A673 (cell line): ENCODE data around the gene LRRC1. TPM values are rescaled to one million over a fixed set of nuclear protein-coding genes. Genes with fewer than 3 reads are reported as not detected.

Experiments used
- Bru-seq: library from RNA; stranded (reverse); fragments of 400-500 nt; gene quantifications from one replicate; lab custom pipeline; 2021; lab: Mats Ljungman, UMichigan
- BruChase-seq, 2 experiments: library from RNA; stranded (reverse); fragments of 400-500 nt; gene quantifications; one replicate each; lab custom pipeline; 2021; lab: Mats Ljungman, UMichigan
- BruUV-seq: library from RNA; stranded (reverse); fragments of 400-500 nt; replicated peaks from 2 replicates; lab custom pipeline; 2021; lab: Mats Ljungman, UMichigan
- CTCF ChIA-PET: fragments of 300-600 bp; sonication (Branson Sonifier 250); formaldehyde crosslinking; loops from one replicate; lab custom pipeline; 2022; ENCODE audit warnings: antibody characterized with exemption; lab: Charles Lee
- POLR2A ChIA-PET: fragments of 300-600 bp; sonication (Branson Sonifier 250); formaldehyde crosslinking; loops from one replicate; lab custom pipeline; 2022; ENCODE audit warnings: antibody characterized with exemption; ENCODE audit not compliant: low non-redundant PET; lab: Charles Lee
- DNase-seq: peaks from one replicate; pipeline ENCODE4 v3.0.0-alpha.2; 2015; ENCODE audit warnings: low spot score
- H3K27ac ChIP-seq: fragments of 200-600 bp; sonication (generic); 2 replicates; pipeline ENCODE4 v1.5.1; 2016; ENCODE audit warnings: mixed run types, low read depth, mild to moderate bottlenecking, mixed read lengths, antibody characterized with exemption, low read length; ENCODE audit not compliant: poor library complexity, severe bottlenecking
- H3K27me3 ChIP-seq: fragments of 200-600 bp; sonication (generic); replicated peaks from 2 replicates; pipeline ENCODE4 v1.6.1; 2017; ENCODE audit warnings: mixed run types, low read depth, mild to moderate bottlenecking, mixed read lengths, antibody characterized with exemption, low read length; ENCODE audit not compliant: insufficient read depth, poor library complexity
- H3K36me3 ChIP-seq: fragments of 200-600 bp; sonication (generic); 2 replicates; pipeline ENCODE4 v1.6.1; 2016; ENCODE audit warnings: mixed run types, mild to moderate bottlenecking, mixed read lengths, antibody characterized with exemption, low read length; ENCODE audit not compliant: insufficient read depth, poor library complexity, severe bottlenecking
- H3K4me1 ChIP-seq: fragments of 200-600 bp; sonication (generic); 2 replicates; pipeline ENCODE4 v1.6.1; 2017; ENCODE audit warnings: mixed run types, mild to moderate bottlenecking, mixed read lengths, antibody characterized with exemption, low read length; ENCODE audit not compliant: insufficient read depth, poor library complexity, severe bottlenecking
- H3K4me3 ChIP-seq: fragments of 200-600 bp; sonication (generic); 2 replicates; pipeline ENCODE4 v1.5.1; 2016; ENCODE audit warnings: low read depth, mixed run types, mild to moderate bottlenecking, mixed read lengths, low read length; ENCODE audit not compliant: poor library complexity, severe bottlenecking
- H3K9me3 ChIP-seq: fragments of 200-600 bp; sonication (generic); 2 replicates; pipeline ENCODE4 v1.6.1; 2016; ENCODE audit warnings: mixed run types, low read depth, mild to moderate bottlenecking, mixed read lengths, antibody characterized with exemption, low read length; ENCODE audit not compliant: poor library complexity, severe bottlenecking
- EZH2 ChIP-seq: fragments of 200-600 bp; sonication (generic); IDR thresholded peaks from 2 replicates; pipeline ENCODE4 v1.6.1; 2017; ENCODE audit warnings: borderline replicate concordance, low read depth, mild to moderate bottlenecking, mixed read lengths, antibody characterized with exemption, low read length; ENCODE audit not compliant: poor library complexity, severe bottlenecking
- intact Hi-C: fragments of 100-400 bp; cut with micrococcal nuclease; formaldehyde crosslinking; loops from one replicate; pipeline ENCODE4 v1.10.0; 2022; ENCODE audit not compliant: unreplicated experiment
- long read RNA-seq: library from polyadenylated mRNA; stranded (forward); transcript quantifications from one replicate; pipeline ENCODE4 v2.0.0, GENCODE V29; 2022
- total RNA-seq: library from RNA; stranded (reverse); gene quantifications from 2 replicates; pipeline ENCODE4 v1.2.3, GENCODE V29; 2021
- TF ChIP-seq, protein P1 (sequence below): fragments of 300-800, 200-600 bp; sonication (generic); conservative IDR thresholded peaks from 2 replicates; pipeline ENCODE4 v1.5.1; 2017; ENCODE audit warnings: low read depth, mild to moderate bottlenecking, antibody characterized with exemption, low read length, moderate library complexity, mixed read lengths

LRRC1 gene
- total RNA-seq, result 3.9 and 4.4 TPM in 2 replicates
- Bru-seq, nascent RNA, result percentile 55 among the genes with signal in this experiment
- percentile 47 among the genes with signal in this experiment for BruChase-seq, experiment 1, labeled RNA remaining after a 2-hour chase
- percentile 40 among the genes with signal in this experiment for BruChase-seq, experiment 2, labeled RNA remaining after a 6-hour chase
- long read RNA-seq, transcript LRRC1-202 (14 exons, 3,180 nt), result major isoform, 15 of 20 reads
- long read RNA-seq, partial matches to known transcripts, result 0 of 20 reads
- long read RNA-seq, other reads (novel, unspliced or antisense), result 5 of 20 reads

DNA sequence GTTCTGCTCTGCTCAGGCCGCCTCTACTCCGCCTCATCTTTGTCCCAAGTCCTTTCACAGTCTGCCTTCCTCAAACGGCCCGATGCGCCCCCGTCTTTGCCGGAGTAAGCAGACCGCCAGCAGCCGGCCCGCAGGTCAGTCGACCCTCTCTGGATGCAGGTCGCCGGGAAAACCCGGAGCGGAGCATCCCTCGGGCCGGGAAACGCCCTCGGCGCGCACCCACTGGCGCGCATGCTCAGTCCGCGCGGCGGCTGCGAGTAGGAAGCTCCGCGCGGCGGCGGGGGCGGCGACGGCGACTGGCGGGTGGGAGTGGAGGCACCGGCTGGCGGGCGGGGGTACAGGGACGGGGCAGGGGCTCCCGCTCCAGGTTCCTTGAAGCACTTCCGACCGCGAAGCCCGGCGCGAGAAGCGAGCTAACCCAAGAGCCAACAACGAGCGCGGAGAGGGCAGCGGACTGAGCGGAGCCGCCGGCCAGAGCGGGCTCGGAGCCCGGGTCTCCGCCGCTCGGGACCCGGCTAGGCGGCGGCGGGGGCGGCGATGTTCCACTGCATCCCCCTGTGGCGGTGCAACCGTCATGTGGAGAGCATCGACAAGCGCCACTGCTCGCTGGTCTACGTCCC, at the start of gene LRRC1:
LRRC1 (plus strand) TSS at position 286 of the 620 bp plus-strand sequence; CDS start at position 538, 252 bp downstream.
- ChIA-PET CTCF (interaction anchor here (2.6 kb wide), 1 partner anchor 161 kb away, joined by 12 read pairs; no protein-coding TSS in a partner anchor), POLR2A (interaction anchor here (0.5 kb wide), 1 partner anchor 1690 kb away, joined by 4 read pairs; no protein-coding TSS in a partner anchor)
- Histone ChIP-seq H3K27me3 (peaks cover 35% of the 10 kb centered on the region), H3K4me1 (peaks cover 11% of the 10 kb centered on the region), H3K9me3 (peaks cover 4% of the 10 kb centered on the region), H3K27ac (peak within 1 kb of the TSS; percentile 20), H3K36me3 (no peaks in the 10 kb centered on the region), H3K4me3 (peak within 1 kb of the TSS; percentile 74)
- TF ChIP-seq EZH2, result no peak
- TF ChIP-seq, protein P1, sequence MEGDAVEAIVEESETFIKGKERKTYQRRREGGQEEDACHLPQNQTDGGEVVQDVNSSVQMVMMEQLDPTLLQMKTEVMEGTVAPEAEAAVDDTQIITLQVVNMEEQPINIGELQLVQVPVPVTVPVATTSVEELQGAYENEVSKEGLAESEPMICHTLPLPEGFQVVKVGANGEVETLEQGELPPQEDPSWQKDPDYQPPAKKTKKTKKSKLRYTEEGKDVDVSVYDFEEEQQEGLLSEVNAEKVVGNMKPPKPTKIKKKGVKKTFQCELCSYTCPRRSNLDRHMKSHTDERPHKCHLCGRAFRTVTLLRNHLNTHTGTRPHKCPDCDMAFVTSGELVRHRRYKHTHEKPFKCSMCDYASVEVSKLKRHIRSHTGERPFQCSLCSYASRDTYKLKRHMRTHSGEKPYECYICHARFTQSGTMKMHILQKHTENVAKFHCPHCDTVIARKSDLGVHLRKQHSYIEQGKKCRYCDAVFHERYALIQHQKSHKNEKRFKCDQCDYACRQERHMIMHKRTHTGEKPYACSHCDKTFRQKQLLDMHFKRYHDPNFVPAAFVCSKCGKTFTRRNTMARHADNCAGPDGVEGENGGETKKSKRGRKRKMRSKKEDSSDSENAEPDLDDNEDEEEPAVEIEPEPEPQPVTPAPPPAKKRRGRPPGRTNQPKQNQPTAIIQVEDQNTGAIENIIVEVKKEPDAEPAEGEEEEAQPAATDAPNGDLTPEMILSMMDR, result no peak
- no TSS peak for BruUV-seq
- intact Hi-C loops, result loop anchor here (5.0 to 10.0 kb wide), 3 partner anchors 92 to 250 kb away; partner anchors contain the start of gene GCLC
- DNase-seq, result peak; percentile 92

DNA sequence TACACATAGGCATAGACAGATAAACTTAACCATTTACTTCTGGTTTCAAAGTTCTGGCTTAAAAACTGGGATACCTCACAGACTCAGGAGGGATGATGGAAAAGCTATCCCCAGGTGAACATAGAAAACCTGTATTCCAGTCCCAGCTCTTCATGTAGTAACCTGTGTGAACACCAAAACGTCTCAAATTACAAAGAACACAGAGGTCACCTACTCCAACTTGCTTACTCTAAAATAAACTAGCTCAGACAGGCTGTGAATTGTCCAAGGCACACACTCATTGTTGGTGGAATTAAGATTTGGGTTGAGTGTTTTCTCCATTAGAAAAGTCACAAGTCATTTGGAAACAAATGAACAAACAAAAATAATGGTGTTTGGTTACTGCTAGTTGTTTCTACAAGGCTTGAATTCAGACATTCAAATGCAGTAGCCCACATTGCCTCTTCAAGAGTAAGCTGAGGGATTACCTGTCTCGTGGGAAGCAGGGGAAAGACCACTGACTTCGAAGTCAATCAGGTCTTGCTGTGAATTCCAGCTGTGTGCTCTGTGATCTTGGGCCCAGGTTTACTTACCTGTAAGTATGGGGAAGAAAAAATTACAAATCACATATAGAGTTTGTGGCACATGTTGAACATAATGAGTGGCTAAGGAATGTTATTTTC, 48.2 kb upstream of the LRRC1 start:
- intact Hi-C loops, result no loop called here
- no TSS peak for BruUV-seq
- Histone ChIP-seq H3K36me3 (no peaks in the 10 kb centered on the region), H3K27ac (no peak overlapping the region), H3K27me3 (no peaks in the 10 kb centered on the region), H3K4me1 (no peaks in the 10 kb centered on the region), H3K9me3 (no peaks in the 10 kb centered on the region), H3K4me3 (no peak overlapping the region)
- POLR2A ChIA-PET, result no interaction called here
- no peak for TF ChIP-seq EZH2
- TF ChIP-seq, protein P1, result no peak
- DNase-seq, result no peak
- CTCF ChIA-PET, result no interaction called here

DNA sequence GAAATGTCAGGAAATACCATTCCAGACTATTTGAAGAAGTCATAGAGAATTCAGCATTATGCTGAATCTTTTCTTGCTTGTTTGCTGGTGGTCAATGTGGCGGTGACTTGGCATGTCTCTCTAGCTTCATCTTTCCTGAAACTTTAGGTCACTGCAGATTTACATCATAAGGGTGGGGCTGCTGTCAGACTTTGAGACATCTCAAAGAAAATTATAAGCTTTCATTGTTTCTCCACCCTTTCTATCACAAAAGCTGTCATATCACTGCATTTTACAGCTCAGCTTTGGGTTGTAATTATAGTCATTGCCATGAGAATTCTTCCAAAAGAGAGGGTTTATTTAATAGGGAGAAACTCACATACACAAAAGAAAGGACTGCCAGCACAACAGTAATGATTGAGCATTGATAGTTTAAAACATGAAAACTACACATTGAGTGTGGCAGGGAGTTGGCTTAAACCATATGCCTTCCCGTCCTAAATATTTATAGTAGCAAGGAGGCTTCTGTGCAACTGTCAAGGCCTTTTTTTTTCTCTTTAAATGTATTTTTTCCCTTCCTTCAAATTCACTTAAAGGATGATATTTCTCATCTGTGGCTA, 44.7 kb upstream of the LRRC1 start:
- Histone ChIP-seq H3K27ac (no peak overlapping the region), H3K9me3 (no peaks in the 10 kb centered on the region), H3K4me1 (no peaks in the 10 kb centered on the region), H3K36me3 (no peaks in the 10 kb centered on the region), H3K27me3 (no peaks in the 10 kb centered on the region), H3K4me3 (no peak overlapping the region)
- TF ChIP-seq EZH2, result no peak
- TF ChIP-seq, protein P1, result no peak
- intact Hi-C loops, result no loop called here
- POLR2A ChIA-PET, result no interaction called here
- BruUV-seq, result no TSS peak
- DNase-seq, result no peak
- CTCF ChIA-PET, result no interaction called here
